Kasumi-1 (cell line): ENCODE measurements around the gene EPHA3.
A peak's percentile ranks its signal among the peaks of the same experiment; 100 is the strongest.

Source experiments
- DNase-seq, 2 experiments: peaks; one replicate each; lab custom pipeline; 2025; lab: John Stamatoyannopoulos, UW

The EPHA3 gene

GRCh38 chr3:89107461-89108290, at the start of gene EPHA3:
EPHA3 (plus strand) TSS chr3:89107621; CDS start chr3:89107749, 128 bp downstream.
- peak; percentile 69 to 83 for DNase-seq

DNA sequence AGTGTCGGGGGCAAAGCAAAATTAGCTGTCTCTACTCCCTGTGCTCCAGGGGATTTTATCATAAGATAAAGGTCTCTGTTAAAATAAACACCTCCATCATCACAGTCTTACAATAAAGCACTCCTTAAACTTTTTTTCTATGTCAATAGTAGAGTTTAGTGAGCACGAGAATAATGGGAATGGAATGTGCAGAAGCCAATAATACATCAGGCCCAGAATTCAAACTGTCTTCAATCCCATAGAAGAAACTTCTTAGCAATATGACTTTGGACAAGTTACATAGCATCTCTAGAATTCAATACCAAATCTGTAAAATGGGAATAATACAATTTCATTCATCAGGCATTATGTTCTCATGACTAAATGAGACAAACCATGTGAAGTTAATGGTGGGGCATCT, 49.0 kb upstream of the EPHA3 start:
- no peak for DNase-seq

DNA sequence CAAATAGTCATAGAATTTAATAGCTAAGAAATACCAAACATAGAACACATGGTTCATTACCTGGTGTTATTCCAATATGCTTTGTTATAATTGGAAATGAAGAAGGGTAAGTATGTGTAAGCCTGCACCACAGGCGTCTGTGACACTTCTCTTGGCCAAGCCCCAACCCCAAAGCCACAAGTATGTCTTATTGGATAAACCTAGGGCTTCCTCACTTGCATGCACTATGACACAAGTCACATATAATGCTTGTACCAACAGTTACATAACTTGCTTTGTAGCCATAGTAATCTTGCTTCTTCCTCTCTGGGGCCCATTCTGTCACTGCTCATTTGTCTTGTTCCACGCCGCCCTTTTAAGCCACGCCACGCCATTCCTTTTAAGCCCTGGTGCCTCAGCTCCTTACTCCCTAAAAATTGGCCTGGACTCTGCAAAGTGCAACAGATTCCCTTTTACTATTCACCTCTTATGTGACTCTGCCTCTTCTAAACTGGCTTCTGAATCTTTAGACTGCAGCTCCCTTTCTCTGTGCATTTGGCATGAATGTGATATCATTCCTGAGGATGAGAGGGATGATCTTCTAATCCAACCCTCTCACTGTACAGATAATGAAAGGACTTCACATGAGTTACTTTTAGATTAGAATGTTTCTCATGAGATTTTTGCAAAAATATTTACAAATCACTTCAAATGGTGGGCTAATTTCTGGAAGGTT, 48.1 kb upstream of the EPHA3 start:
- DNase-seq: peak; percentile 91 to 93

DNA sequence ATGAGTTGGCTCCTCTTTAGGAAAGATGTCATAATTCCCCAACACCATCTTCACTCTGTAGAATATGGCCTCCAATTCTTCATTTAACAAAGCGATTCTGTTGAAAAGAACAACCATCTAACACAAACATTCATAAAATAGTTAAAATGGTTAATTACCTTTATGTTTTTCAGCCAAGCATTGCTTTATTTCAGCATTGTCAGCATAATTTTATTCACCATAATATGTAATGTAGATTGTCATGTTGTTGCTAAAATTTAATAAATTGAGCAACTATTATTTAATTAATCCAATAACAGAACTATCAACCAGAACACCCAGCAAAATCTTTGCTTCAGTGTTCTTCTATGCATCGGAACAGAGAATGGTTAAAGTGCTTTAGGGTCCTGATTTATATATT, 46.2 kb upstream of the EPHA3 start:
- DNase-seq: no peak

DNA sequence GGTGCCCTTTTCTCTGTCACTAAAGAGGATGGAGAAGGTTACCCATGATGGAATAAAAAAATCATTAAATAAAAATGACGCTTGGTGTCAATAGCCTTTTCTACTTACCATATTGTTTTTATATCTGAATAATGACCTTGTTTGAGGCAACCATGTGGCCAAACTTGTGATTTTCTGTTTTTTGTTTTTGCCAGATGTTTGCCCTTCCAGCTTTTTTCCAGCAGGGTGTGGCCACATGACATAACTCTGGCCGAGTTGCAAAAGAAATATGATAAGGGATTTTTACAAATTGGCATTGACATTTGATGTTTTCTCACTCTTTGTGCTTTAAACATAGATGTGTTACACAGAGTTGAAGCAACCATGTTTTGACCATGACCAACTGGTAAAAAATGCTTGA, 39.7 kb upstream of the EPHA3 start:
- DNase-seq: no peak

GRCh38 chr3:89072642-89073041, 34.8 kb upstream of the EPHA3 start:
- no peak for DNase-seq

DNA sequence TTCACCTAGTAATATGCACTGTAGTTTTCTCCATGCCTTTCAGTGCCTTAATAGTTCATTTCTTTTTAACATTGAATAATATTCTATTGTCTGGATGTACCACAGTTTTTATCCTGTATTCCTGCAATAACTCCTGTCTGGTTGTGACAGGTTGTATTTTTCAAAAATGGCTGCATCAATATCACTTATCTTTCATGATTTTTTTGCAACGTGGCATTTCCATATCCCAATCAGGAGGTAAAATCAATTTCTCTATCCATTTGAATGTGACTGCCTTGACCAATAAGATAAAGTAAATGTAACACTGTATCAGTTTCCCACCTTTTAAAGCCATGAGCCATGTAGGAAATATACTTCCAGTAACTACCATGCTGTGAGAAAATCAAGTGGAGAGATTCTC, 27.5 kb upstream of the EPHA3 start:
- DNase-seq: no peak

- no peak for DNase-seq
Observed at GRCh38 chr3:89087851-89088250, 19.6 kb upstream of the EPHA3 start.

DNA sequence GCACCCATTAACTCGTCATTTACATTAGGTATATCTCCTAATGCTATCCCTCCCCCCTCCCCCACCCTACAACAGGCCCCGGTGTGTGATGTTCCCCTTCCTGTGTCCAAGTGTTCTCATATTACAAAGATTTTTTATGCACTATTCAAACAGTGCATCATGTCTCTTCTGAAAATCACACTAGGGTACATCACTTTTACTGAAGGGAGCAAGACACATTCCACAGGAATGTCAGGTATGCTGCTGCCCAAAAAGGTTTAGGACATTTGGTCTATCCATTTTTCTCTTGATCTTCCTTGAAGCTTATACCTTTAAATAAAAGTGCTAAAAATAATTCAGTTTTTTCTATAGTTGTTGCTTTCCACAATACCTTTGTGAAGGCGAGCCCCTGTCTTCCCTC, 9.2 kb upstream of the EPHA3 start:
- no peak for DNase-seq

GRCh38 chr3:89098964-89099585, 8.3 kb upstream of the EPHA3 start:
- DNase-seq: peak; percentile 72 to 84

DNA sequence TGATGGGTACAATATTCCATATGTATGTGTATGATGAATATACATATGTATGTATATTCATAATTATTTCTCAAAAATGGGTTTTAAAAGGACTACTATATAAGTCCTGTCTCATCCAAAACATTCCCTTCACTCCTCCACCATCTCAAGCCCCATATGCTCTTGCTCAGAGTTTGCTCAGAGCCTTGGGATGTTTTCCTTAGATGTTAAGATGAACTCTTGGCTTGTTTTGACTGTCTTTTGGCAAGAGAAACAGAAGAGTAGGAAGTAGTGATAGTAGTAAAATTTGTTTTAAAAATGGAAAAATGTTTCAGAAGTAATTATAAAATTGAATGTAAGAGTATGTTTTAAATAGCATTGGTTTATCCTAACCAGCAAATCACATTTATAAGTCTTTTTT, 6.2 kb upstream of the EPHA3 start:
- DNase-seq: no peak

DNA sequence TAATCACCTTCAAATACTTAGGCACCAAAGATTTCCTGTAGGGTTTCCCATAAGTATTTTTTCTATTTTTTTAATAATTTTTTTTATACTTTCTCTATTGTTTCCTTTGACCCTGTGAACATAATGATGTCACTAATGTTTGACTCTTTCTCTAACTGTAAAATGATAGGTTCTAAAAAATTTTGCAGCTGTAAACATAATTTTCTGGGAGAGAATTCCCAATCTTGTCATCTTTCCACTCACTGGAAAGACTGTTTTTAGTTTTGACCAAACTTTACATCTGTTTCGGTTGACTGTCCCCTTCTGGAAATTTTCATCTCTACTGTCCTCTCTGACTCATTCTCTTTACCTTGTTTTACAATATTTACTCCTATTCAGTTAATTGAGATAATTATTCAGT, 5.5 kb upstream of the EPHA3 start:
- DNase-seq: no peak

DNA sequence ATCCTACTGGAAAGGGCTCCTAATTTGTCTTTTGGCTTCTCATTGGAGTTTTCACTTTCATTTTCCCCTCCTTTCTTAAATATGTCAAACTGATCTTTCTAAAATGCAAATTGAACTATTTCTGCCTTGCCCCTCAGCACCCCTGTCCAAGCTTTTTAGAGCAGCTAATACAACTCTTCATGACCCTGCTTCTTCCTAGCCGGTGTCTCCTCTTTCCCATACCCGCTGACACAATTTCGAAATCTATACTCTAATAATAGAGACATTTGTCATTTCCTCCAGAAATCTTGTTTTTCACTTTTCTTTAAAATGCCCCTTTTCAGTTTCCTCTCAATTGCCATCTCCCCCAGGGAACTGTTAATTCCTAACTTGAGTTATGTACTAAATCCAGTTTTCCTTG, 2.9 kb upstream of the EPHA3 start:
- no peak for DNase-seq

DNA sequence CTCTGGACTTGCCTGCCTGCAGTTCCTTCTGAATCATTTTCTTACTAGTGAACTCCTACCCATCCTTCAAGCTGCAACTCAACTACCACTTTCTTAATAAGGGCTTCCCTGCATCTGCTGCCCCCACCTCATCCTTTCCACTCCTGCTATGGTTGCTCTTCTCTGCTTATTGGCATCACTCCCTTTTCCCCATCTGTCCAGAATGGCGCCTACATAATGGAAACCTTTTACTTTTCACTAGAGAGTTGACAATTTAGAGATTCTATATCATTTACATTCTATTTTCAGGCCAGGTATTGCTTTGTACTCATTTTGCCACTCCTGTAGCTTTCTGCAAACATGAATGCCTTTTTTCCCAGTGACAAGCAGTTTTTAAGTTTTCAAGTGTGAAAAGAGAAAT, 1.9 kb upstream of the EPHA3 start:
- no peak for DNase-seq

DNA sequence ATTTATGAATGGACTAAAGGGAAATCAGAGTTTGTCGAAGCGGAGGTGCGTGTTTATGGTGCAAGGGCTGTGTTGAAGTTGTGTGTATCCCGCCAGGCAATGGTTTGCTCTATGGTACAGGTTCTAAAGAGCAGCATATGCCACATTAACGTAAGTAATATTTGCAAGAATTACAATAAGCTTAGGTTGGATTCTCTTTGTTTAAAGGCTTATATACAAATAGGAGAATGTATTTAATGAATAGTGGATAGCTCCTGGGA, 800 bp downstream of the EPHA3 start:
- DNase-seq: no peak

DNA sequence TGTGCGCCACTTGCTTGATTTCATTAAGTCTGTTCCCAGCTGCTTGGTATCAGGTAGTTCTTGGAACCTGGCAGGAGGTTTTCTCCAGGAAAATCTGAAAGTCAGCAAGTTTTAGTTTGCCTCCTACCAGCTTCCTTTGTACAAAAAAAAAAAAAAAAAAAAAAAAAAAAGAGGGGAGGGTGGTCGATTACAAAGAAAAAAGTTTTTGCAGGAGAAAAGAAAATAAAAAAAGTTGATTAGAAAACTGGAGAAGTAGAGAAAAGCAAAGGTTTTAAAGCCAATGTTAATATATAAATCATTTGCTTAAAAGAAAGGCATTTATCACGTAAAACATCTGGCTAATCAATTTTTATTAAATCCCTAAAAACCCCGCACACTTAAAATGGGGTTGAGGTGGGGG, 5.9 kb downstream of the EPHA3 start:
- no peak for DNase-seq

DNA sequence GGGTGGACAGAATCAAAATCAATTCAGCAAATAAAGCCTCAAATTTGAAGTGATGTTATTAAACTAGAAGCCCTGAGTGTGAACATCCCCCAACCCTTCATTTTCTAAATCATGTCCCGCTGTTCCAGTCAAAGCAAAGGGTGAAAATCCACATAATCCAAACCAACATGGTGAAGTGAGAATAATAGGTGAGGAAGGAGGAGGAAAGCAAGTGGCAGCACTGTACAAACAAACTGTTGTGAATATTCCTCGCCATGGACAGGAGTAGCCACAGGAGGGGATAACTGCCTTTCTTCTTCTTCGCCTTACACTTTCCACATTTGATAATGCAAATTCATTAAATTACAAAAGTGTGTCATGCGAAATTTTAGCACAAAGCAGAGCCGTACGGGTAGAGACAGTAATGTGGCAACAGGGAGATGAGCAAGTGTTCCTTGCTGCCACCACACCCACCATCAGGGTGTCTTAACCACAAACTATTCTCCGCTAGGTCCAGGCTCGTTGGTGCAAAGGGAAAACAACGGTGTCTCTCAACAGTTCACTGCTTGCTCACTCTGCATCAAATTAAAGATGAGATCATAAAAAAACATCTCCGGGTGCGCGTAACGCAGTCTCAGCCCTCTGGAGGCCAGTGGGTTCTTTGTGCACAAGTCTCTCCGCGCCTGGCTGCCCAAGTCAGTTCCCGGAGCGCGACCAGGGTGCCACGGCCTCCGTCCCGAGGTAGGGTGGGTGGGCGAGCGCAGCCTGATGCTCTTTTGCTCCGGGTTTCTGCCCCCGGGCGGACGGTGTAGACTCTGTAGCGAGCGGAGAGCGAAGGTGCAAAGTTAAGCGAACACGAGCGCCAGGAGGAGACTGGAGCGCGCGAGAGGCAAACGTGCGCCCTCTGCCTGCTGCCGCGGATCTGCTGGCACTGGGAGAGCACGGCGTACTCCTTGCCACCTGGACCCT, 6.7 kb downstream of the EPHA3 start:
- DNase-seq: peak; percentile 42 to 49

DNA sequence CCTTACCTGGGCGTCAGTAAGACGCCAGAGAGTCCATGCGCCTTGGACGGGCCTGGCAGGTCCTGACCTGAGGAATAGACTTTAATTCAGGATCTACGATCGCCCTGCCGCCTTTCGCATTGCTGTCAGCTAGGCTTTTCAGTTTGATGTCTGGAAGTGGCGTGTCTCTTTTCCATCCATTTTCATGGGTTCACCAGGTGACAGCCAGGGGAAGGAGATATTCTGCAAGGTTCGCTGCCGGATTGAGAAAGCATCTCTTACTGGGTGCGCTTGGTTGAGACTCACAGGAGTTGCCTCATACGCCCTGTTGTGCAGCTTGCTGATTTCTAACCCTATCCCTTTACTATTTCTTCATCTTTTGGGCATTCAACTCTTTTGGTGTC, 7.4 kb downstream of the EPHA3 start:
- no peak for DNase-seq

- no peak for DNase-seq
Observed at GRCh38 chr3:89116476-89116875, 9.1 kb downstream of the EPHA3 start.

DNA sequence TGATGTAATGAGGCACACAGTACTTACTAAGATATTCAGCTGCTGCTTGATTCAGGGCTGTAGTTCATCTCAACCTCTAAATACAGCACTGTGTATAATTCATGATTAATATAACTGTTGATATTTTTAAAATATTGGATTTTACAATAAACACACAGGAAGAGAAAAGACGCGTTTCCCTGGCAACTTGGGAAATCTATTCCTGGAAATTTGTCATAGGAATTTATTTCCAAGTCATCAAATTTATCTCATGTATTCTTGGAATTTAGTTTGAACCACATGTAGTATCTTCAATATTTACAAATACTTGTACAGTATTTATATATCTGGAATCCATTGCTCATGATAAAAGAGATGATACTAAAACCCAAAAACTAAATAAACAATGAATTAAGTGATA, 30.6 kb downstream of the EPHA3 start:
- DNase-seq: no peak

- no peak for DNase-seq
Observed at GRCh38 chr3:89139870-89140269, 32.4 kb downstream of the EPHA3 start.

DNA sequence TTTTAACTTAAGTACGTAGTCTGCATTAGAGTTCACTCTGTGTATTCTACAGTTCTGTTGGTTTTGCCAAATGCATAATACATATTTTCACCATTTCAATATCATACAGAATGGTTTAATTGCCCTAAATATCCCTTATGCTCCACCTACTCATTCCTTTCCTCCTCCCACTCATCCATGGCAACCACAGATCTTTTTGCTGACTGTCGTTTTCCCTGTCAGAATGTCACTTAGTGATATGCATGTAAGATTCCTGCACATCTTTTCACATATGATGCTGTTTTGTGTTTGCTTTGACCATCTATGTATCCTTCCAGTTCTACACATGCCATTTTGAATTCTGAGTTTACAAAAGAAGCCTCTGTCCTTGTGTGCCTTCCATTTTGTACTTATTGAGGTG, 36.7 kb downstream of the EPHA3 start:
- DNase-seq: no peak
